ELR (cell line): ENCODE data around the gene TMEM132D.
"Not testable (repeated sequence)": the region's sequence is repeated elsewhere in the genome, so short reads cannot be mapped to it uniquely, and the experiment has no call there.

Source experiments
- DNase-seq: peaks from one replicate; pipeline ENCODE4 v3.0.0-alpha.2; 2015; ENCODE audit warnings: low read depth

TMEM132D gene

DNA sequence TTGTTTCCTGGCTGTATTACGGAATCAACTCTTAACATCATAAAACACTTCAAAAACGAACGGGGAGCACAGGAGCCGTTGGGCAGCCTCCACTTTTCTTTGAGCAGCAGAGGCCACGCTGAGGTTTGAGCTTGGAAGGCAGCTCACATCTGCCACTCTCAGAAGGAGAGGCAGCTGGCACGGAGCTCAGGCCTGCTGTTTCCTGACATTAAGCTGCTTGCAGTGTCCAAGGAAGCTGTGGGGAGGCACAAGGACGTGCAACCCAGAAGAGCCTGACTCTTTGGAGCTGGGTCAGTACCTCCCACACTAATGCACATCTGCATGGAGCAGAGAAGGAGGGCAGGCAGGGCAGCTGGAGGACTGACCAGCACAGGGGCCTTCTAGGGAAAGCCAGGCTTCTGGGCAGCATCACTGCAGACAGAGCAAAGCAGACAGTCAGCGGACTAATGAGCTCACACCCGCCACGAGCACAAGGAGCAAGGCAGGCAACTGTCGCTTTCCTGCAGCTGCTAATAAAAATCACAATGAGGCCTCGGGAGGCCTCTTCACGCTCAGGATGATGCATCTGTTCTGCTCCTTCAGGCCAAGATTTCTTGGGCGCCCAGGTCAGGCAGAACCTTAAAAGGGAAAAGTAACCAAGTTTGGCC lies 839.5 kb downstream of the TMEM132D start:
- DNase-seq, result no peak

- DNase-seq, result no peak
Observed at GRCh38 chr12:129063600-129063999, 840.2 kb downstream of the TMEM132D start.

- DNase-seq, result no peak
Observed at GRCh38 chr12:129053232-129053631, 850.6 kb downstream of the TMEM132D start.

GRCh38 chr12:129052373-129052772 lies 851.5 kb downstream of the TMEM132D start:
- no peak for DNase-seq

DNA sequence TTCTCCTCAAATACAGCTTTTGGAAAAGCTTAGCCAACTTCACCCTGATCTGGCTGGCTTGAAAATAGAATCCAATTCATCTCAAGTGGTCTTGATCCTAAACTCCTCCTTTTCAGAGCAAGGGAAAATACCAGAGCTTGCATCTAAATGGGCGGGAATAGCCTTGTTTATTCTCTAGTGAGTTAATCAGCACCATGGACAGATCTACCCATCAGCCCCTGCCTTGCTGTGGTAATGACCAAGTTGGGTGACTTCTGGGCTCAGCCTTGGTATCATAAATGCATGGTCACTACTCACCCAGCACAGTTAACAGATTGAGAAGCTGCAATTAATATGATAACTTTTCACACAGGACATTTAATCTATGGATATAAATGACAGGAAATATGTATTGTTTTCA lies 853.9 kb downstream of the TMEM132D start:
- no peak for DNase-seq

GRCh38 chr12:129043334-129043733 lies 860.5 kb downstream of the TMEM132D start:
- not testable (repeated sequence) for DNase-seq

- no peak for DNase-seq
Observed at GRCh38 chr12:129036135-129036534, 867.7 kb downstream of the TMEM132D start.

DNA sequence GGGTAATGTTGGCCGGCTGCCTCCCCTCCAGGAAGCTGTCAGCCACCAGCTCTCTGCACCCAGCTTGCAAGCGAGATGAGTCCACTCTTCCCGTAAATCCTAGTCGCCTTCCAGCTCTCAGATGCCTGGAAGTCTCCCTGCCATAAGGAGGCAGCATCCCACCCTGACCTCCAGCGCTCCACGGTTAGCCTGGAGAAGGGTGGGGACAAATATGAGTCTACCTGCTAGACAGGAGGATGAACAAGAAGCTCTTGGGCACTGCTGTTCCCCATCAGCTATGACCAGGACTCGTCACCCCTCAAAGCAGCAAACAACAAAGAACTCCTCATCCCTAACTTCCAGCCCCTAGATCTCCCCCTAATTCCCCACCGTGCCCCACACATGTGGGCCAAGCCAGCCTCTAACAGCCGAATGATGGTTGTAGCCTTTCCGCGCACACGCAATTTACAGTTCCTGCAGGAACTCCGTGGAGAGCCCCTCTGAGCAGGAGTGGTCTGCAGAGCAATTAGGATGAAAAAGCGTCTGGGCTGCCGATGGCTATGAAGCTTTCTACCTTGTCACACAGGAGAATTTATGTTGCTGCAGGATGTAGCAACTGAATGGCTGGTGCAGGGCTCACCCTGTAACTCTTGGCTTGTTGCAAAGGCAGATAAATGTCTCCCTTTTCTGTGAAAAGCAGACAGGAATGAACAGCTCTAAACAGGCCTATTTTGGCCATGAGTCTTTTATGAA lies 869.1 kb downstream of the TMEM132D start:
- DNase-seq, result no peak

- no peak for DNase-seq
Observed at GRCh38 chr12:129028844-129029243, 875.0 kb downstream of the TMEM132D start.

- no peak for DNase-seq
Observed at GRCh38 chr12:129025055-129025454, 878.8 kb downstream of the TMEM132D start.
